ENCODE results near the gene ACVR2B.

DNA sequence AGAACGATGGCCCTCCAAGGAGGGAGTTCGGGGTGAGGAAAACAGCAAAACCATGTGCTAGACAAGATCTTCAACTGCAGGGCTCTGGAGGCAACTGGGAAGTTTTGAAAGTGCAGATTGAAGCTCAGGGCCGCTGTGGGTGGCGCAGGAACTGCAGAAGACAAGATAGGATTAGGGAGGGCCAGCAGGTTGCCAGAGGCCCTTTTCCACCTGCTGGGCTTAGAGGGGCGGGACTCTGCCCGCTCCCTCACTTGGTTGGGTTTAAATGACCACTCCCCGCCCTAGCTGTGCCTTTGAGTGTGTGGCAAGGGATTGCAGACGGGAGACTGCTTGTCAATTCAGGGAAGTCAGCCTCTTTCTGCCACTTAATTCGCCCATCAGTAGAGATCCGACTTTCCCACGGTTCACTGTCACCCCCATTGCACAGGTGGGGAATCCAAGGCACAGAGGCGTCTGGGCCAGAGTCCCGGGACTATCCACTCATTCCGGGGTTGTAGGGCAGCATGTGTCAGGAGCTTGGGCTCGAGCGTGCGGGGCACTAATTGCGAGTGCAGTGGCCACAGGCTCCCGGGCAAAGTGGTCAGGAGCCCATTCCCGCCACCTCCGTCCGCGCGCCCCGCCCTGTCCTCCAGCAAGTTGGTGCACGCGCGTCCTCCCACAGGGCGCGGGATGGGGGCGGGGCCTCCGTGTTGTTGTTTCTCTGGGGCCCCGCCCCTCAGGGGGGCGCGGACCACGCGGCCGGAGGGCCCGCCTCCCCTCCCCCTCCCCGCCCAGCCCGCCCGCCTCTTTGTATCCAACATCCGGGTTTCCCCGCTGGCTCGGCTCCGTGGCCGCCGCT lies at the start of gene ACVR2B:
- TF ChIP-seq EZH2 (IDR thresholded peaks at IDR 0.05) = no peak
- TF ChIP-seq, protein P1, sequence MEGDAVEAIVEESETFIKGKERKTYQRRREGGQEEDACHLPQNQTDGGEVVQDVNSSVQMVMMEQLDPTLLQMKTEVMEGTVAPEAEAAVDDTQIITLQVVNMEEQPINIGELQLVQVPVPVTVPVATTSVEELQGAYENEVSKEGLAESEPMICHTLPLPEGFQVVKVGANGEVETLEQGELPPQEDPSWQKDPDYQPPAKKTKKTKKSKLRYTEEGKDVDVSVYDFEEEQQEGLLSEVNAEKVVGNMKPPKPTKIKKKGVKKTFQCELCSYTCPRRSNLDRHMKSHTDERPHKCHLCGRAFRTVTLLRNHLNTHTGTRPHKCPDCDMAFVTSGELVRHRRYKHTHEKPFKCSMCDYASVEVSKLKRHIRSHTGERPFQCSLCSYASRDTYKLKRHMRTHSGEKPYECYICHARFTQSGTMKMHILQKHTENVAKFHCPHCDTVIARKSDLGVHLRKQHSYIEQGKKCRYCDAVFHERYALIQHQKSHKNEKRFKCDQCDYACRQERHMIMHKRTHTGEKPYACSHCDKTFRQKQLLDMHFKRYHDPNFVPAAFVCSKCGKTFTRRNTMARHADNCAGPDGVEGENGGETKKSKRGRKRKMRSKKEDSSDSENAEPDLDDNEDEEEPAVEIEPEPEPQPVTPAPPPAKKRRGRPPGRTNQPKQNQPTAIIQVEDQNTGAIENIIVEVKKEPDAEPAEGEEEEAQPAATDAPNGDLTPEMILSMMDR (IDR thresholded peaks at IDR 0.05) = no peak
- TF ChIP-seq EZH2phosphoT487 (IDR thresholded peaks at IDR 0.05) = no peak
